PC-3 (cell line): ENCODE measurements around the gene TBC1D12.

ENCODE experiments used
- CTCF ChIP-seq: fragments of 300-600 bp; sonication (generic); conservative IDR thresholded peaks from 2 replicates; pipeline ENCODE4 v1.5.1; 2017; ENCODE audit warnings: antibody characterized with exemption, low read depth, mild to moderate bottlenecking, low read length
- EZH2 ChIP-seq: fragments of 300-600 bp; sonication (generic); IDR thresholded peaks from one replicate; pipeline ENCODE4 v1.6.1; 2017; ENCODE audit warnings: antibody characterized with exemption, mild to moderate bottlenecking, low read length; ENCODE audit not compliant: unreplicated experiment
- EZH2phosphoT487 ChIP-seq: fragments of 300-600 bp; sonication (generic); IDR thresholded peaks from 2 replicates; pipeline ENCODE4 v1.6.1; 2018; ENCODE audit warnings: mild to moderate bottlenecking, antibody characterized with exemption, low read length, borderline replicate concordance

DNA sequence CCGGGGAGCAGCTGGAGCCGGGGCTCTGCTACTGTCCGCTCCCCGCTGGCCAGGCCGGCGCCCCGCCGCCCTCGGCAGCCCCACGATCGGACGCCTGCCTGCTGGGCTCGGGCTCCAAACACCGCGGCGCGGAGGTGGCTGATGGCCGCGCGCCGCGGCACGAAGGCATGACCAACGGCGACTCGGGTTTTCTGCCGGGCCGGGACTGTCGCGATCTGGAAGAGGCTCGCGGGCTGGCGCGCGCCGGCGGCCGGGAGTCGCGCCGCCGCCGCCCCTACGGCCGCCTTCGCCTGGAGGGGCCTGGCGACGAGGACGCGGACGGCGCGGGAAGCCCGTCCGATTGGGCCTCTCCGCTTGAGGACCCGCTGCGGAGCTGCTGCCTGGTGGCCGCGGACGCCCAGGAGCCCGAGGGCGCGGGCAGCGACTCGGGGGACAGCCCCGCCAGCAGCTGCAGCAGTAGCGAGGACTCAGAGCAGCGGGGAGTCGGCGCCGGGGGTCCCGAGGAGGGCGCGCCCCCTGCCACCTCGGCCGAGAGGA lies 570 bp downstream of the TBC1D12 start:
- TF ChIP-seq CTCF = no peak
- TF ChIP-seq EZH2phosphoT487 = no peak
- no peak for TF ChIP-seq EZH2
